Measurements from ENCODE around the gene EPB41L3.

Gene EPB41L3

GRCh38 chr18:5444847-5445246, 99.0 kb downstream of the EPB41L3 start:
- H3K27ac ChIP-seq: no peak overlapping the region

GRCh38 chr18:5444269-5444668, 99.5 kb downstream of the EPB41L3 start:
- H3K27ac ChIP-seq: no peak overlapping the region
- TF ChIP-seq, protein P1, sequence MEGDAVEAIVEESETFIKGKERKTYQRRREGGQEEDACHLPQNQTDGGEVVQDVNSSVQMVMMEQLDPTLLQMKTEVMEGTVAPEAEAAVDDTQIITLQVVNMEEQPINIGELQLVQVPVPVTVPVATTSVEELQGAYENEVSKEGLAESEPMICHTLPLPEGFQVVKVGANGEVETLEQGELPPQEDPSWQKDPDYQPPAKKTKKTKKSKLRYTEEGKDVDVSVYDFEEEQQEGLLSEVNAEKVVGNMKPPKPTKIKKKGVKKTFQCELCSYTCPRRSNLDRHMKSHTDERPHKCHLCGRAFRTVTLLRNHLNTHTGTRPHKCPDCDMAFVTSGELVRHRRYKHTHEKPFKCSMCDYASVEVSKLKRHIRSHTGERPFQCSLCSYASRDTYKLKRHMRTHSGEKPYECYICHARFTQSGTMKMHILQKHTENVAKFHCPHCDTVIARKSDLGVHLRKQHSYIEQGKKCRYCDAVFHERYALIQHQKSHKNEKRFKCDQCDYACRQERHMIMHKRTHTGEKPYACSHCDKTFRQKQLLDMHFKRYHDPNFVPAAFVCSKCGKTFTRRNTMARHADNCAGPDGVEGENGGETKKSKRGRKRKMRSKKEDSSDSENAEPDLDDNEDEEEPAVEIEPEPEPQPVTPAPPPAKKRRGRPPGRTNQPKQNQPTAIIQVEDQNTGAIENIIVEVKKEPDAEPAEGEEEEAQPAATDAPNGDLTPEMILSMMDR (IDR thresholded peaks at IDR 0.05): no peak
- TF ChIP-seq ZFX (IDR thresholded peaks at IDR 0.05; ENCODE audit: borderline replicate concordance): no peak

More at GRCh38 chr18:5444847-5445246, 99.0 kb downstream of the EPB41L3 start:
- TF ChIP-seq ZFX (IDR thresholded peaks at IDR 0.05; ENCODE audit: borderline replicate concordance): no peak
- TF ChIP-seq, protein P1 (IDR thresholded peaks at IDR 0.05): no peak

- TF ChIP-seq, protein P1 (IDR thresholded peaks at IDR 0.05): no peak
- TF ChIP-seq ZFX (IDR thresholded peaks at IDR 0.05; ENCODE audit: borderline replicate concordance): no peak
- no peak overlapping the region for H3K27ac ChIP-seq
Observed at GRCh38 chr18:5439986-5440696, 103.7 kb downstream of the EPB41L3 start.

DNA sequence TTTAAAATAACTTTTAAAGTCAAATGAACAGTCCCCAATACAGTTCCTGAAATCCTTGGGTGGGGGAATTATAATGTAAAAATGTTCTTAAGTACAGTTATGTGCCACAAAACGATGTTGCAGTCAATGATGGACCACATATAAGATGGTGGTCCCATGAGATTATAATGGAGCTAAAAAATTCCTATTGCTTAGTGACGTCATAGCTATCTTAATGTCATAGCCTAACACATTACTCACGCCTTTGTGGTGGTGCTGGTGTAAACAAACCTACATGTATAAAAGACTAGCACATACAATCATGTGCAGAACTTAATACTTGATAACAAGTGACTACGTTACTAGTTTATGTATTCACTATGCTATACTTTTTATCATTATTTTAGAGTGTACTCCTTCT, 109.4 kb downstream of the EPB41L3 start:
- no peak overlapping the region for H3K27ac ChIP-seq
- TF ChIP-seq, protein P1 (IDR thresholded peaks at IDR 0.05): no peak
- no peak for TF ChIP-seq ZFX (IDR thresholded peaks at IDR 0.05; ENCODE audit: borderline replicate concordance)

GRCh38 chr18:5431836-5432575, 111.8 kb downstream of the EPB41L3 start:
- H3K27ac ChIP-seq: no peak overlapping the region
- TF ChIP-seq ZFX (IDR thresholded peaks at IDR 0.05; ENCODE audit: borderline replicate concordance): no peak
- TF ChIP-seq, protein P1 (IDR thresholded peaks at IDR 0.05): no peak

GRCh38 chr18:5430131-5430530, 113.7 kb downstream of the EPB41L3 start:
- no peak overlapping the region for H3K27ac ChIP-seq
- TF ChIP-seq, protein P1 (IDR thresholded peaks at IDR 0.05): no peak
- TF ChIP-seq ZFX (IDR thresholded peaks at IDR 0.05; ENCODE audit: borderline replicate concordance): no peak

GRCh38 chr18:5429681-5430080, 114.1 kb downstream of the EPB41L3 start:
- no peak overlapping the region for H3K27ac ChIP-seq
- no peak for TF ChIP-seq ZFX (IDR thresholded peaks at IDR 0.05; ENCODE audit: borderline replicate concordance)
- TF ChIP-seq, protein P1 (IDR thresholded peaks at IDR 0.05): no peak

Measured in 22Rv1 (cell line).